ENCODE data around the gene SLC6A12. TPM values are rescaled to one million over a fixed set of nuclear protein-coding genes. Genes with fewer than 3 reads are reported as not detected.

SLC6A12 gene
- total RNA-seq, 2 experiments from 2014 or later = not detected

DNA sequence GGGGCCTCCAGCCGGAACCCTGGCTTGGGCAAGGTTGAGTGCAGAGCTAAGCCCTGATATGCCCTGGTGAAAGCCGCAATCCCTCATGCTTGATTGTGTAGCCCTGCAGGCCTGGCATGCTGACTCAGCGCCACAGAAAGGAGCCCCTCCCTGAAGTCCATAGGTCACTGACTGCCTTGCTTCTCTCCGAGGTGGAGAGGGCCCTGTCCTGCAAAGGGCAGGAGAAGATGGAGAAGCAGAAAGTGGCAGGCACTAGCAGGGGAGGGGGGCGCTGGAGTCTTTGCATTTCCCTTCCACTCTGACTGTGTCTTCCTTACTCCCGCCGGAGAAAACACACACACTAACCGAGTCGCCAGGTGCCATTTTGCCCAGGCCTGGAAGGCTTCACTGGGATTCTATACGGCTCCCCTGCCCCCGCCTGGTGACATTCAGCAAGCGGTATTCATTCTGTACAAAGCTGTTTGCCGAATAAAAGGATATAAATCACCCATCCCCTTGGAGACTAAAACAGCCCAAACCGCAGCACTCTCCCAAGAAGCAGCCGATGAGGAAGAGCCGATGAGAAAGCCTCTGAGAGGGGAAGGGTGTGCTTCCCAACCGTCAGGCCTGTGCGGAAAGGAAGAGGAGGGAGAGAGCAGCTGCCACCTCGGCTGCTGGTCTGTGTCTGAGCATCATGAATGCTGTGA lies 69.8 kb downstream of the SLC6A12 start:
- Histone ChIP-seq H3K36me3 (ENCODE audit: insufficient read depth, low read length) (no peaks in the 10 kb centered on the region), H3K9me3 (ENCODE audit: control insufficient read depth in 1 of 2, insufficient read depth in 1 of 2, low read length in 2 of 2) (no peaks in the 10 kb centered on the region), H3K27ac (ENCODE audit: low read depth in 1 of 2, low read length in 2 of 2) (no peak overlapping the region), H3K4me3 (ENCODE audit: low read length) (no peak overlapping the region), H3K4me1 (ENCODE audit: insufficient read depth, low read length) (no peaks in the 10 kb centered on the region), H3K27me3 (ENCODE audit: control insufficient read depth in 1 of 2, insufficient read depth in 2 of 2, low read length in 2 of 2) (peaks cover 0 to 11% of the 10 kb centered on the region in 2 experiments)
- H3K27ac Mint-ChIP-seq = no peak overlapping the region
- peak overlapping the region; percentile 15 for H3K4me3 Mint-ChIP-seq
- TF ChIP-seq, protein P1, sequence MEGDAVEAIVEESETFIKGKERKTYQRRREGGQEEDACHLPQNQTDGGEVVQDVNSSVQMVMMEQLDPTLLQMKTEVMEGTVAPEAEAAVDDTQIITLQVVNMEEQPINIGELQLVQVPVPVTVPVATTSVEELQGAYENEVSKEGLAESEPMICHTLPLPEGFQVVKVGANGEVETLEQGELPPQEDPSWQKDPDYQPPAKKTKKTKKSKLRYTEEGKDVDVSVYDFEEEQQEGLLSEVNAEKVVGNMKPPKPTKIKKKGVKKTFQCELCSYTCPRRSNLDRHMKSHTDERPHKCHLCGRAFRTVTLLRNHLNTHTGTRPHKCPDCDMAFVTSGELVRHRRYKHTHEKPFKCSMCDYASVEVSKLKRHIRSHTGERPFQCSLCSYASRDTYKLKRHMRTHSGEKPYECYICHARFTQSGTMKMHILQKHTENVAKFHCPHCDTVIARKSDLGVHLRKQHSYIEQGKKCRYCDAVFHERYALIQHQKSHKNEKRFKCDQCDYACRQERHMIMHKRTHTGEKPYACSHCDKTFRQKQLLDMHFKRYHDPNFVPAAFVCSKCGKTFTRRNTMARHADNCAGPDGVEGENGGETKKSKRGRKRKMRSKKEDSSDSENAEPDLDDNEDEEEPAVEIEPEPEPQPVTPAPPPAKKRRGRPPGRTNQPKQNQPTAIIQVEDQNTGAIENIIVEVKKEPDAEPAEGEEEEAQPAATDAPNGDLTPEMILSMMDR (IDR thresholded peaks at IDR 0.05) = no peak
- ChIA-PET CTCF (no interaction called here), POLR2A (no interaction called here)
- DNase-seq = no peak
- no peak for ATAC-seq (ENCODE audit: poor library complexity)
- peaks cover 4% of the 10 kb centered on the region for H3K4me1 Mint-ChIP-seq (ENCODE audit: low read depth)
- peaks cover 32% of the 10 kb centered on the region for H3K27me3 Mint-ChIP-seq
- H3K36me3 Mint-ChIP-seq (ENCODE audit: low read depth) = no peaks in the 10 kb centered on the region
- no peaks in the 10 kb centered on the region for H3K9me3 Mint-ChIP-seq
- intact Hi-C loops (cut with DNase I, micrococcal nuclease) = no loop called here

DNA sequence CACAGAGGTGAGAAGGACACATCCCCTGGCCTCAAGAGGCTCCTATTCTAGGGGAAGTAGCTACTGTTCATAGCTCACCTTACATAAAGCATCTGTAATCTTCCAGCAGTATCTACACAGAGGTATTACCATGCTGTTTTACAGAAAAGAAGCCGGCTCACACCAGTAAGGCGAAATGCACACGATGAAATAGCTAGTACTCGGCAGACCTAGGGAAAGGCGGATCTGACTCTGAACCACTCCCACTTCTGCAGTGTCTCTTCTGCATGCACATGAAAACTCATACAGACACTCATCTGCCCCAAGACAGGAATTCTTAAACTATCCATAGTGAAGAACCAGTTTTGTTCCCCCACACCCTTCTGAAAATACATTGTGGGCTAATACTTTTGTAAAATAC lies 73.8 kb downstream of the SLC6A12 start:
- Histone ChIP-seq H3K27me3 (ENCODE audit: control insufficient read depth in 1 of 2, insufficient read depth in 2 of 2, low read length in 2 of 2) (peaks cover 0 to 11% of the 10 kb centered on the region in 2 experiments), H3K27ac (ENCODE audit: low read depth in 1 of 2, low read length in 2 of 2) (no peak overlapping the region), H3K9me3 (ENCODE audit: control insufficient read depth in 1 of 2, insufficient read depth in 1 of 2, low read length in 2 of 2) (peaks cover 0 to 8% of the 10 kb centered on the region in 2 experiments), H3K4me1 (ENCODE audit: insufficient read depth, low read length) (no peaks in the 10 kb centered on the region), H3K36me3 (ENCODE audit: insufficient read depth, low read length) (no peaks in the 10 kb centered on the region), H3K4me3 (ENCODE audit: low read length) (no peak overlapping the region)
- H3K27ac Mint-ChIP-seq = no peak overlapping the region
- POLR2A ChIA-PET = no interaction called here
- no peak for DNase-seq
- TF ChIP-seq, protein P1 (IDR thresholded peaks at IDR 0.05) = no peak
- CTCF ChIA-PET = no interaction called here
- ATAC-seq (ENCODE audit: poor library complexity) = no peak
- no peaks in the 10 kb centered on the region for H3K36me3 Mint-ChIP-seq (ENCODE audit: low read depth)
- peaks cover 4% of the 10 kb centered on the region for H3K4me1 Mint-ChIP-seq (ENCODE audit: low read depth)
- intact Hi-C loops (cut with DNase I, micrococcal nuclease) = no loop called here
- H3K4me3 Mint-ChIP-seq = no peak overlapping the region
- peaks cover 45% of the 10 kb centered on the region for H3K27me3 Mint-ChIP-seq
- no peaks in the 10 kb centered on the region for H3K9me3 Mint-ChIP-seq

Other genes with a start within 250 kb of the SLC6A12 start
- under 1 TPM in 1 of 2 experiments, not detected in 1; 0.19 TPM for gene IQSEC3, start 147.4 kb downstream of the SLC6A12 start, total RNA-seq
- under 1 TPM; 0.11 to 0.60 TPM for gene SLC6A13, start 48.7 kb upstream of the SLC6A12 start, total RNA-seq
- gene KDM5A, start 175.2 kb upstream of the SLC6A12 start, total RNA-seq = 100 to 1,000 TPM; 149 to 151 TPM
- gene CCDC77, start 187.5 kb upstream of the SLC6A12 start, total RNA-seq = 1 to 10 TPM; 5.3 to 7.8 TPM
- 1 to 10 TPM; 1.4 to 1.8 TPM for gene B4GALNT3, start 245.8 kb upstream of the SLC6A12 start, total RNA-seq